GM23338 (cell line): ENCODE measurements around the gene MINDY4. TPM values are rescaled to one million over a fixed set of nuclear protein-coding genes. Genes with fewer than 3 reads are reported as not detected.

Experiments used
- ATAC-seq: fragments of 200-7000 bp; cut with Tn5 transposase; 3 replicates; pipeline ENCODE4 v1.9.1; 2020
- DNase-seq: peaks from one replicate; pipeline ENCODE4 v3.0.0-alpha.2; 2015; ENCODE audit warnings: low spot score
- H2AFZ ChIP-seq: fragments of 200-600 bp; sonication (generic); 2 replicates; pipeline ENCODE4 v1.8.0; 2016; ENCODE audit warnings: antibody characterized with exemption, mild to moderate bottlenecking, moderate library complexity
- H3F3A ChIP-seq: fragments of 200-600 bp; sonication (generic); replicated peaks from 2 replicates; pipeline ENCODE4 v1.8.0; 2017; ENCODE audit warnings: antibody characterized with exemption, mixed run types, low read depth
- H3K27ac ChIP-seq: fragments of 200-600 bp; sonication (generic); 2 replicates; pipeline ENCODE4 v1.6.1; 2016; ENCODE audit warnings: low read depth
- H3K27me3 ChIP-seq: fragments of 200-600 bp; sonication (generic); 2 replicates; pipeline ENCODE4 v1.8.0; 2016; ENCODE audit warnings: mild to moderate bottlenecking, mixed run types, moderate library complexity; ENCODE audit not compliant: insufficient read depth
- H3K36me3 ChIP-seq: fragments of 200-600 bp; sonication (generic); 2 replicates; pipeline ENCODE4 v1.8.0; 2016; ENCODE audit warnings: mild to moderate bottlenecking; ENCODE audit not compliant: insufficient read depth
- H3K4me1 ChIP-seq: fragments of 200-600 bp; sonication (generic); 2 replicates; pipeline ENCODE4 v1.8.0; 2016; ENCODE audit warnings: mild to moderate bottlenecking, moderate library complexity; ENCODE audit not compliant: insufficient read depth
- H3K4me2 ChIP-seq: fragments of 200-600 bp; sonication (generic); 2 replicates; pipeline ENCODE4 v1.7.1; 2017; ENCODE audit warnings: mixed run types
- H3K4me3 ChIP-seq: fragments of 200-600 bp; sonication (generic); 2 replicates; pipeline ENCODE4 v1.6.1; 2016; ENCODE audit warnings: mixed run types
- H3K79me2 ChIP-seq: fragments of 200-600 bp; sonication (generic); replicated peaks from 2 replicates; pipeline ENCODE4 v1.8.0; 2017; ENCODE audit warnings: mild to moderate bottlenecking; ENCODE audit not compliant: insufficient read depth
- H3K9me2 ChIP-seq: fragments of 200-600 bp; sonication (generic); 2 replicates; pipeline ENCODE4 v1.8.0; 2017; ENCODE audit not compliant: insufficient read depth
- H4K20me1 ChIP-seq: fragments of 200-600 bp; sonication (generic); replicated peaks from 2 replicates; pipeline ENCODE4 v1.8.0; 2017; ENCODE audit warnings: mild to moderate bottlenecking; ENCODE audit not compliant: insufficient read depth
- H3K27ac Mint-ChIP-seq: 2 replicates; pipeline ENCODE4 v1.8.0; 2020; ENCODE audit warnings: inconsistent platforms, mild to moderate bottlenecking, moderate library complexity, mixed read lengths
- H3K27me3 Mint-ChIP-seq: 3 replicates; pipeline ENCODE4 v1.8.0; 2022; ENCODE audit warnings: low read depth, mild to moderate bottlenecking, moderate library complexity, mixed read lengths, inconsistent platforms; ENCODE audit not compliant: insufficient read depth, poor library complexity
- H3K36me3 Mint-ChIP-seq: 3 replicates; pipeline ENCODE4 v1.8.0; 2021; ENCODE audit warnings: low read depth, mild to moderate bottlenecking, inconsistent platforms, moderate library complexity, mixed read lengths
- H3K4me1 Mint-ChIP-seq: 3 replicates; pipeline ENCODE4 v1.8.0; 2020; ENCODE audit warnings: mild to moderate bottlenecking, inconsistent platforms, mixed read lengths
- H3K4me3 Mint-ChIP-seq: 3 replicates; pipeline ENCODE4 v1.8.0; 2021; ENCODE audit warnings: moderate library complexity, mild to moderate bottlenecking, inconsistent platforms, mixed read lengths
- H3K9me3 Mint-ChIP-seq: 3 replicates; pipeline ENCODE4 v1.8.0; 2020; ENCODE audit warnings: moderate library complexity, mild to moderate bottlenecking, inconsistent platforms, mixed read lengths
- NANOG ChIP-seq: IDR thresholded peaks from 2 replicates; pipeline ENCODE4 v1.6.1; 2016; ENCODE audit warnings: antibody characterized with exemption, borderline replicate concordance
- ZNF331 ChIP-seq: fragments of 250-450 bp; sonication (Bioruptor Pico); IDR thresholded peaks from 2 replicates; pipeline ENCODE4 v1.5.0; 2020; ENCODE audit warnings: low read depth, mild to moderate bottlenecking, moderate library complexity
- ZNF462 ChIP-seq: fragments of 250-450 bp; sonication (Bioruptor Pico); IDR thresholded peaks from 2 replicates; pipeline ENCODE4 v1.5.0; 2020; ENCODE audit warnings: mild to moderate bottlenecking, moderate library complexity
- polyA plus RNA-seq: library from polyadenylated mRNA; unstranded; fragments of >200 nt; fragmentation: Nextera tagmentation; extraction: Ambion mirVana; gene quantifications from 2 replicates; pipeline ENCODE4 v1.2.1, GENCODE V29; 2016
- total RNA-seq: library from RNA; depleted of rRNA; stranded (reverse); fragments of >200 nt; shearing (Covaris generic); gene quantifications from 2 replicates; pipeline ENCODE4 v1.2.3, GENCODE V29; 2014

Gene MINDY4
- total and polyA plus RNA-seq, 2 experiments from 2014 or later, result 1.7 to 4.4 TPM

GRCh38 chr7:30727061-30727945, 43.9 kb upstream of the MINDY4 start:
- peak overlapping the region; percentile 61 for H2AFZ ChIP-seq
- Mint-ChIP-seq H3K27ac (peak overlapping the region; percentile 91), H3K4me1 (peaks cover 46% of the 10 kb centered on the region), H3K4me3 (peak overlapping the region; percentile 10; the same call in 1 of the 3 replicates), H3K36me3 (0 out of 3 replicates have a peak, but pooled peaks cover 2% of the 10 kb centered on the region), H3K27me3 (peaks cover 24% of the 10 kb centered on the region), H3K9me3 (no peaks in the 10 kb centered on the region; the same call in 2 of the 3 replicates)
- ATAC-seq, result peak; percentile 82
- no peak overlapping the region for H3K4me3 ChIP-seq
- H4K20me1 ChIP-seq, result no peaks in the 10 kb centered on the region
- DNase-seq, result peak; percentile 33
- peak overlapping the region; percentile 67 for H3K27ac ChIP-seq
- peak; percentile 84 for TF ChIP-seq ZNF462 (CRISPR knock-in tag)
- no peak for TF ChIP-seq ZNF331 (CRISPR knock-in tag)
- H3K27me3 ChIP-seq, result no peaks in the 10 kb centered on the region
- H3K4me2 ChIP-seq, result 0 out of 2 replicates have a peak overlapping the region, but pooled peaks have one; percentile 60
- no peaks in the 10 kb centered on the region for H3K79me2 ChIP-seq
- H3K36me3 ChIP-seq, result no peaks in the 10 kb centered on the region
- H3K9me2 ChIP-seq, result 0 out of 2 replicates have a peak, but pooled peaks cover 6% of the 10 kb centered on the region
- peaks cover 3% of the 10 kb centered on the region; the same call in 1 of the 2 replicates for H3F3A ChIP-seq
- peaks cover 25% of the 10 kb centered on the region for H3K4me1 ChIP-seq

- no peak overlapping the region for H3K27ac ChIP-seq
- no peak overlapping the region for H3K4me3 ChIP-seq
- Mint-ChIP-seq H3K4me1 (peaks cover 46% of the 10 kb centered on the region), H3K27ac (no peak overlapping the region; the same call in 1 of the 2 replicates), H3K36me3 (0 out of 3 replicates have a peak, but pooled peaks cover 2% of the 10 kb centered on the region), H3K4me3 (no peak overlapping the region), H3K27me3 (peaks cover 22% of the 10 kb centered on the region), H3K9me3 (no peaks in the 10 kb centered on the region; the same call in 2 of the 3 replicates)
- H3K4me1 ChIP-seq, result peaks cover 25% of the 10 kb centered on the region
- TF ChIP-seq NANOG (no peak), ZNF331 (CRISPR knock-in tag) (no peak)
- H3K9me2 ChIP-seq, result no peaks in the 10 kb centered on the region
- H3K36me3 ChIP-seq, result no peaks in the 10 kb centered on the region
- H2AFZ ChIP-seq, result no peak overlapping the region
- no peaks in the 10 kb centered on the region for H3K27me3 ChIP-seq
- H4K20me1 ChIP-seq, result no peaks in the 10 kb centered on the region
- no peak overlapping the region for H3K4me2 ChIP-seq
- H3F3A ChIP-seq, result peaks cover 3% of the 10 kb centered on the region; the same call in 1 of the 2 replicates
- ATAC-seq (no peak), DNase-seq (no peak)
- no peaks in the 10 kb centered on the region for H3K79me2 ChIP-seq
Observed at GRCh38 chr7:30728591-30729100, 42.6 kb upstream of the MINDY4 start.
